ENCODE data around the gene PCP2. TPM values are rescaled to one million over a fixed set of nuclear protein-coding genes. Genes with fewer than 3 reads are reported as not detected.
A peak's percentile ranks its signal among the peaks of the same experiment; 100 is the strongest.

PCP2 gene
- total RNA-seq (2014; rRNA removed) (not detected in 2 replicates), Bru-seq, nascent RNA (percentile 16 among the genes with signal in this experiment), BruChase-seq, experiment 1, labeled RNA remaining after a 6-hour chase (percentile 26 among the genes with signal in this experiment), BruChase-seq, experiment 2, labeled RNA remaining after a 2-hour chase (percentile 30 among the genes with signal in this experiment)
- long read RNA-seq, partial matches to known transcripts: 0 of 3 reads
- long read RNA-seq, other reads (novel, unspliced or antisense): 3 of 3 reads

DNA sequence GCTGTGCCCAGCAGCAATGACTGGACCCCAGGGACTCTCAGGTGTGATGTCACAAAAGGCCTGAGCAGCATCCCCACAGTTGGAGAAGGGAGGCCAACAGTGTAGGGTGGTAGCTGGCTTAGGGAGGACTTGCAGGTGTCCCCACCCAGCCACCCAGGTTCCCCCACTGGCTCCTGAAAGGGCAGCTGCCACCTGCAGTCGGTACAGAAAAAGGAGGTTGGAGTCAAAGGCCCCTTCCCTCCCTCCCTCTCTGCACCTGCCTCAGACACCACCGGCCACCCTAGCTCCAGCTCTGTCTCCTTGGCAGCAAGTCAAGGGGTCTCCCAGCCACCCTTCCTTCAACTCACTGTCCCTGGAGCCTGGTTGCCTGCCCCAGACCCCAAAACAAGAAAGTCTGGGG lies at the start of gene PCP2:
TSS of gene PCP2 (minus strand) at position 22 of the 400 bp plus-strand sequence. CDS start 262 bp downstream, outside the sequence.
- Histone ChIP-seq H3F3A (ENCODE audit: low read length, unreplicated experiment) (no peaks in the 10 kb centered on the region), H3K27me3 (ENCODE audit: low read length) (no peaks in the 10 kb centered on the region), H2AFZ (ENCODE audit: low read length) (no peak within 1 kb of the TSS), H3K27ac (ENCODE audit: low read length) (no peak within 1 kb of the TSS), H3K9ac (ENCODE audit: low read length) (no peak within 1 kb of the TSS), H3K9me2 (replicated peaks; ENCODE audit: low read length) (no peaks in the 10 kb centered on the region), H3K79me2 (ENCODE audit: low read length) (peaks cover 46% of the 10 kb centered on the region), H3K4me3 (ENCODE audit: low read length) (no peak within 1 kb of the TSS), H3K9me3 (ENCODE audit: low read length) (no peaks in the 10 kb centered on the region), H3K4me2 (ENCODE audit: low read length) (no peak within 1 kb of the TSS), H4K20me1 (ENCODE audit: low read length) (no peaks in the 10 kb centered on the region), H3K4me1 (ENCODE audit: insufficient read depth, low read length) (peaks cover 10% of the 10 kb centered on the region), H3K36me3 (ENCODE audit: low read depth, low read length) (no peaks in the 10 kb centered on the region; the same call in 1 of the 2 replicates)
- BruUV-seq (replicated peaks): no TSS peak
- ATAC-seq: no peak
- POLR2A ChIA-PET (ENCODE audit: unreplicated experiment): interaction anchor here (0.6 kb wide), 1 partner anchor 10 kb away, joined by 4 read pairs; no protein-coding TSS in a partner anchor
- no peak for DNase-seq
- TF ChIP-seq EZH2 (IDR thresholded peaks at IDR 0.05; ENCODE audit: low read length, unreplicated experiment): no peak
- TF ChIP-seq, protein P1, sequence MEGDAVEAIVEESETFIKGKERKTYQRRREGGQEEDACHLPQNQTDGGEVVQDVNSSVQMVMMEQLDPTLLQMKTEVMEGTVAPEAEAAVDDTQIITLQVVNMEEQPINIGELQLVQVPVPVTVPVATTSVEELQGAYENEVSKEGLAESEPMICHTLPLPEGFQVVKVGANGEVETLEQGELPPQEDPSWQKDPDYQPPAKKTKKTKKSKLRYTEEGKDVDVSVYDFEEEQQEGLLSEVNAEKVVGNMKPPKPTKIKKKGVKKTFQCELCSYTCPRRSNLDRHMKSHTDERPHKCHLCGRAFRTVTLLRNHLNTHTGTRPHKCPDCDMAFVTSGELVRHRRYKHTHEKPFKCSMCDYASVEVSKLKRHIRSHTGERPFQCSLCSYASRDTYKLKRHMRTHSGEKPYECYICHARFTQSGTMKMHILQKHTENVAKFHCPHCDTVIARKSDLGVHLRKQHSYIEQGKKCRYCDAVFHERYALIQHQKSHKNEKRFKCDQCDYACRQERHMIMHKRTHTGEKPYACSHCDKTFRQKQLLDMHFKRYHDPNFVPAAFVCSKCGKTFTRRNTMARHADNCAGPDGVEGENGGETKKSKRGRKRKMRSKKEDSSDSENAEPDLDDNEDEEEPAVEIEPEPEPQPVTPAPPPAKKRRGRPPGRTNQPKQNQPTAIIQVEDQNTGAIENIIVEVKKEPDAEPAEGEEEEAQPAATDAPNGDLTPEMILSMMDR (conservative IDR thresholded peaks at IDR 0.05; ENCODE audit: low read depth, low read length): no peak
- TF ChIP-seq EZH2phosphoT487 (IDR thresholded peaks at IDR 0.05; ENCODE audit: borderline replicate concordance, low read length): no peak
- CTCF ChIA-PET: no interaction called here
- intact Hi-C loops (cut with micrococcal nuclease): no loop called here

DNA sequence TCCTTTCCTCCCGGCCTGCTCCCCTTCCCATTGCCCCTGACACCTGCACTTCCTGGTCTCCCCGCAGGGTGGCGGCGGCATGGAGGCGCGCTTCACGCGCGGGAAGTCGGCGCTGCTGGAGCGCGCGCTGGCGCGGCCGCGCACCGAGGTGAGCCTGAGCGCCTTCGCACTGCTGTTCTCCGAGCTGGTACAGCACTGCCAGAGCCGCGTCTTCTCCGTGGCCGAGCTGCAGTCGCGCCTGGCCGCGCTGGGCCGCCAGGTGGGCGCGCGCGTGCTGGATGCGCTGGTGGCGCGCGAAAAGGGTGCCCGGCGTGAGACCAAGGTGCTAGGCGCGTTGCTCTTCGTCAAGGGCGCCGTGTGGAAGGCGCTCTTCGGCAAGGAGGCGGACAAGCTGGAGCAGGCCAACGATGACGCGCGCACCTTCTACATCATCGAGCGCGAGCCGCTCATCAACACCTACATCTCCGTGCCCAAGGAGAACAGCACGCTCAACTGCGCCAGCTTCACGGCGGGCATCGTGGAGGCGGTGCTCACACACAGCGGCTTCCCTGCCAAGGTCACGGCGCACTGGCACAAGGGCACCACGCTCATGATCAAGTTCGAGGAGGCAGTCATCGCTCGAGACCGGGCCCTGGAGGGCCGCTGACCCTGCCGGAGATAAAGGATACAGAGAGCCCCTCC lies 48.8 kb upstream of the PCP2 start:
- CTCF ChIA-PET: no interaction called here
- TF ChIP-seq, protein P1 (conservative IDR thresholded peaks at IDR 0.05; ENCODE audit: low read depth, low read length): no peak
- TF ChIP-seq EZH2phosphoT487 (IDR thresholded peaks at IDR 0.05; ENCODE audit: borderline replicate concordance, low read length): no peak
- TF ChIP-seq EZH2 (IDR thresholded peaks at IDR 0.05; ENCODE audit: low read length, unreplicated experiment): no peak
- intact Hi-C loops (cut with micrococcal nuclease): no loop called here

More for the DNA sequence above, 48.8 kb upstream of the PCP2 start:
- no peaks in the 10 kb centered on the region for H4K20me1 ChIP-seq (ENCODE audit: low read length)
- TSS peak; percentile 44 for BruUV-seq (replicated peaks)
- 0 out of 2 replicates have a peak, but pooled peaks cover 10% of the 10 kb centered on the region for H3K36me3 ChIP-seq (ENCODE audit: low read depth, low read length)
- no peak overlapping the region for H2AFZ ChIP-seq (ENCODE audit: low read length)
- peaks cover 20% of the 10 kb centered on the region for H3K79me2 ChIP-seq (ENCODE audit: low read length)
- DNase-seq (no peak), ATAC-seq (no peak)
- no peaks in the 10 kb centered on the region for H3K9me3 ChIP-seq (ENCODE audit: low read length)
- H3F3A ChIP-seq (ENCODE audit: low read length, unreplicated experiment): no peaks in the 10 kb centered on the region
- H3K4me1 ChIP-seq (ENCODE audit: insufficient read depth, low read length): peaks cover 22% of the 10 kb centered on the region; the same call in 1 of the 2 replicates
- no peak overlapping the region for H3K9ac ChIP-seq (ENCODE audit: low read length)
- H3K27me3 ChIP-seq (ENCODE audit: low read length): no peaks in the 10 kb centered on the region
- POLR2A ChIA-PET (ENCODE audit: unreplicated experiment): no interaction called here
- H3K4me3 ChIP-seq (ENCODE audit: low read length): peak overlapping the region; percentile 97; the same call in 1 of the 2 replicates
- H3K27ac ChIP-seq (ENCODE audit: low read length): no peak overlapping the region
- H3K4me2 ChIP-seq (ENCODE audit: low read length): peak overlapping the region; percentile 98
- H3K9me2 ChIP-seq (replicated peaks; ENCODE audit: low read length): no peaks in the 10 kb centered on the region
